Measurements from ENCODE around the gene THSD1.
"Not testable (repeated sequence)": the region's sequence is repeated elsewhere in the genome, so short reads cannot be mapped to it uniquely, and the experiment has no call there.

The THSD1 gene

GRCh38 chr13:52361225-52361624 lies 44.7 kb downstream of the THSD1 start:
- in situ Hi-C loops (cut with HindIII; ENCODE audit: low sequenced_read_pairs) = no loop called here

DNA sequence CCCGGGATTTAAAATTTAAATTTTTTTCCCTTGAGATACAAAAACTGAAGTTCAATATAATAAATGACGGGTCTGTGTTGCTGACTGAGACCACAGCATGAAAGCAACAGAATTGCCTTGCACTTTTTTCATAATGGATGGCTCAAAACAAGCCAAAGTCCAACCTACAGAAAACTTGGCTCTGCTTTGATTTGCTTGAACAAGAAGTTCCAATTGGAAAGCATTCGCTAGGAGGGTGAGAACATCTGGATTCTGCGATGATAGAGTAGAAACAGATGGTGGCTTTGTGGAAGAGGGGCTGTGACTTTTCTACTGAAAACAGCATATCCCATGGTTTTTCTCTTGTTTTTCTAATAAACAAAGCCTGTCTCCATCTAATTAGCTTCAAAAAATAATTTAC lies 46.4 kb downstream of the THSD1 start:
- in situ Hi-C loops (cut with HindIII; ENCODE audit: low sequenced_read_pairs) = no loop called here

GRCh38 chr13:52356327-52356726 lies 49.6 kb downstream of the THSD1 start:
- in situ Hi-C loops (cut with HindIII; ENCODE audit: low sequenced_read_pairs) = no loop called here

- in situ Hi-C loops (cut with HindIII; ENCODE audit: low sequenced_read_pairs) = no loop called here
Measured at GRCh38 chr13:52353193-52353592, 52.8 kb downstream of the THSD1 start.

DNA sequence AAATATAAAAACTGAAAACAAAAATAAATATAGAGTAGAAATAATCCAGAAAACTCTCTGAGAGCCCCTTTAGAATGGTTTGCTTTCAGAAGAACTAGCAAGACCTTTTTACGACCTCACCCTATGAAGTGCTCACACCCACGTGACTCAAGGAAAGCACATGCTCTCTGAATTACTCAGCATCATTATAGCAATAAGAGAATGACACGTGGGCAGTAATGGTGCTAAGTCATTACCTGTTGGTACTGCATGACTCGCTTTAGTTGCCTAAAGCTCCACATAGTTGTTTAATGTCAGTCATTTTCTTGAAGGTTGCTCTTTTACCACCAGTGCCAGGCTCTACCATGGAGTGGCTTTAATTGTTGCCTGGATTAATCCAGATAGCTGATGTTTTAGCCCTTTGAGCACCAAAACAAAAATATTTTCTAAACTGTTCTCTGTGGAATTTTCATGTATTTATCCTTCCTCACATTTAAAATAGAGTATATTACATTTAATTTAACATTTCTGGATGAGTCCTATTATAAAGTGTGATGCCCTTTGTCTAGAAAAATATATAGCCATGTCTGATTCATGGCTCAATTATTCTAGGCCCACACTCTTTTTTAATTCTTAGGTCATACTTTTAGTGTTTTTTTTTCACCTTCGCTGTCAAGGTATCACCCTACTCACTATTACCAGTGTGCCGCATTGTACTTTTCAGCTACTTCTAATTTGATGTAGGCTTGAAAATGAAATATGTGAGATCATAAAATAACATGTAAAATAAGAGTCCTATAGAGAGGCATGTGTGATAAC lies 56.8 kb downstream of the THSD1 start:
- in situ Hi-C loops (cut with HindIII; ENCODE audit: low sequenced_read_pairs) = no loop called here

DNA sequence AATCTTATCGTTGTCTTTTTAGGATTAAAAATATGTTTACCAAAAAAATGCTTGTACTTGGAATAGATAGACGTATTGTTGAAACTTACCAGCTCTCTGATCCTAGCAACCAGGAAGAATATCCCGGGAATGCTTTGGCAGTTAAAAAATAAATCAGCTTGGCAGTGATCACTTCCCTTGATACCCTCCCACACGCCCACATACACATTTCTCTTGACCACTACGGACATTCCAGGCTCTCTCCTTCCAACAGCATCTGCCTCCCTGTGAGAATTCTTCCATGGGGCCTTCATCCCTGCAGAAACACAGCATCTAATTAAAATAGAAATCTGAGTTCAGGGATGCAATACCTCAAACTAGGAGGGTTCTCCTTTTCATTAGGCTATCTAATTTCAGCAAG lies 57.9 kb downstream of the THSD1 start:
- in situ Hi-C loops (cut with HindIII; ENCODE audit: low sequenced_read_pairs) = no loop called here

DNA sequence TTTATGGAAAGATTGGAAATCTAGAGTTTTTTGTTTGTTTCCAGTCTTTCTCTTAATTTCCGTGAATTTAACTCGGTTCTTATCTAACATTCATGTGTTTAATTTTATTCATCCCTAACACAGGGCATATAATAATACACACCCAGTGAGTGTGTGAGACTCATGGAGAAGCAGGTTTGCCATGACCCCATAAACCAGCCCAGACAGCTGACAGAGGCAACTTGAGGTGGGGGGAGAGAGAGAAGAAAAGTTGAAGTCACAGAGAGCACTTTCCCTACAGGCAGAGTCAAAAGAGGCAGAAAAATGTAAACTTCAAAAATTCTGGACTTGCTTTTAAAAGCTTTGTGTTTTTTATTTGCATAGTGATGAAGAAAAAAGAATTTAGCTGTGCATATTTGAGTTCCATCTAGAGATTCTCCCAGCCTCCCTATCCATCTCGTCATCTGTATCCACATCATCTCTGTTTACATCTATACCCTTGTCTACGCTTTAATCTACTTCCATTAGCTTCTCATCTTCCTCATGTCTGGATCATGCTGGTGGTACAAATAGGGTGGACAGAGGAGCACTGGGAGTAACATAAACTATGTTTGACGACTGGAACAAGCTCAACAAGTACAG lies 60.2 kb downstream of the THSD1 start:
- in situ Hi-C loops (cut with HindIII; ENCODE audit: low sequenced_read_pairs) = no loop called here

DNA sequence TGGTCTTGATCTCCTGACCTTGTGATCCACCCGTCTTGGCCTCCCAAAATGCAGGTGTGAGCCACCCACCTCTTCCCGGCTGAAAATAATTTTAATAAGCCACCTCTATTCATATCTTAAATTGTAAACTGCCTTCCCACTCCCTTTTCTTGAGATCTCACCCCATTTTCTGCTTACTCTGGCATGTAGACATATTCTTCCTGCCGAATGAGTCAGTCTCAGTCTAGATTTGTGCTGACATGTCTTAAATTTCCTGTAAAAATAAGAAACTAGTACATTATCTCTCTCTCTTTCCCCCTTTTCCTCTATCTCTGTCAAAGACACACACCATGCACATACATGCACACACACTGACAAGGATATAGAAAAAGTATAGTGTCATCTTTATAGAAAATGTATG lies 60.9 kb downstream of the THSD1 start:
- in situ Hi-C loops (cut with HindIII; ENCODE audit: low sequenced_read_pairs) = no loop called here

DNA sequence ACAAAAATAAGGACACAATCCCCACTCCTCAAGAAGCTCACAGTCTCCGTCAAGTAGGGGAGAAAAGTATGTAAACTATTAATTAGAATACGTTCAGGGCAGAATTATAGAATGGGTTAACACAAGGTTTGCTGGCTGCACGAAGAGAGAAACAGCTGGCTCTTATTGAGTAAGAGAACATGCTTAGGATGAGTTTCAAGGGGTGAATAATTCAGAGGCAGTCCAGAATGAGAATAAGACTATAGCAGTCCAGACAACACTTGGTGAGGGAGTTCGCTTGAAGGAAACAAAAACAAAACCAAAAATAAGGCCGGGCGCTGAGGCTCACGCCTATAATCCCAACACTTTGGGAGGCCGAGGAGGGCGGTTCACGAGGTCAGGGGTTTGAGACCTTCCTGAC lies 61.9 kb downstream of the THSD1 start:
- in situ Hi-C loops (cut with HindIII; ENCODE audit: low sequenced_read_pairs) = no loop called here

DNA sequence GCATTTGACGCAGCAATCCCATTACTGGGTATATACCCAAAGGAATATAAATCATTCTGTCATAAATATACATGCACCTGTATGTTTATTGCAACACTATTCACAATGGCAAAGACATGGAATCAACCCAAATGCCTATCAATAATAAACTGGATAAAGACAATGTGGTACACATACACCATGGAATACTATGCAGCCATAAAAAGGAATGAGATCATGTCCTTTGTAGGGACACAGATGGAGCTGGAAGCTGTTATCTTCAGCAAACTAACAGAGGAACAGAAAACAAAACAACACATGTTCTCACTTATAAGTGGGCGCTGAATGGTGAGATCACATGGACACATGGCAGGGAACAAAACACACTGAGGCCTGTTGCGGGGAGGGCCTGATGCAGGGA lies 63.8 kb downstream of the THSD1 start:
- in situ Hi-C loops (cut with HindIII; ENCODE audit: low sequenced_read_pairs) = not testable (repeated sequence)

GRCh38 chr13:52337828-52338455 lies 68.0 kb downstream of the THSD1 start:
- in situ Hi-C loops (cut with HindIII; ENCODE audit: low sequenced_read_pairs) = not testable (repeated sequence)

DNA sequence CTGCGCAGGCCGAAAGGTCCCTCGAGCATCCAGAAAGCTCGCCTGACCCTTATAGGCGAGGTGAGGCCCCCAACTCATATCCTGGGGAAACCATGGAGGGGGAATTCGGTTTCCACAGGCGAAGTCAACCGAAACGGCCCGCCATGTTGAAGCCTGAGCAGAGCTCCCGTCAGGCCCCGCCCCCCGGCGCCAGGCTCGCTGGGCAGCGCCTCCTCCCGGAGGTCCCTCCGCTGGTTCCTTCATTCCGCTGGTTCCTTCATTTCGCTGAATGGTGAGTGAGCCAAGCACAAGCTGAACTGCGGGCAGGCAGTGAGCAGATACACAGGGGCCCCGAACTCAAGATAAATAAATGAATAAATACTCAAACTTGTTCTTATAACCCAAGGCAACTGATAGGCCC lies 71.9 kb downstream of the THSD1 start:
- in situ Hi-C loops (cut with HindIII; ENCODE audit: low sequenced_read_pairs) = not testable (repeated sequence)

- in situ Hi-C loops (cut with HindIII; ENCODE audit: low sequenced_read_pairs) = not testable (repeated sequence)
Measured at GRCh38 chr13:52331844-52332243, 74.1 kb downstream of the THSD1 start.
